ENCODE results near the gene LHX6. TPM values are rescaled to one million over a fixed set of nuclear protein-coding genes. Genes with fewer than 3 reads are reported as not detected.

Gene LHX6
- total RNA-seq, 1 experiment from 2014 or later: 6.1 TPM

GRCh38 chr9:122226142-122226757 lies 2.5 kb downstream of the LHX6 start:
- Histone ChIP-seq H3K4me3 (no peak overlapping the region), H3K27ac (no peak overlapping the region), H3K36me3 (no peaks in the 10 kb centered on the region), H3K27me3 (peaks cover 17% of the 10 kb centered on the region; the same call in 1 of the 2 replicates), H3K9me3 (replicated peaks) (no peaks in the 10 kb centered on the region), H3K4me1 (peaks cover 4% of the 10 kb centered on the region; the same call in 1 of the 2 replicates)
- DNase-seq: no peak

- Histone ChIP-seq H3K27me3 (peaks cover 10% of the 10 kb centered on the region; the same call in 1 of the 2 replicates), H3K4me1 (peaks cover 4% of the 10 kb centered on the region; the same call in 1 of the 2 replicates), H3K4me3 (no peak overlapping the region)
These were observed 3.2 kb downstream of the LHX6 start for GRCh38 chr9:122225312-122226141.

GRCh38 chr9:122223435-122223834 lies 5.3 kb downstream of the LHX6 start:
- Histone ChIP-seq H3K4me1 (peaks cover 4% of the 10 kb centered on the region; the same call in 1 of the 2 replicates), H3K4me3 (no peak overlapping the region), H3K9me3 (replicated peaks) (no peaks in the 10 kb centered on the region), H3K27me3 (no peaks in the 10 kb centered on the region), H3K27ac (no peak overlapping the region), H3K36me3 (no peaks in the 10 kb centered on the region)
- DNase-seq: no peak

More at GRCh38 chr9:122225312-122226141, 3.2 kb downstream of the LHX6 start:
- no peaks in the 10 kb centered on the region for H3K36me3 ChIP-seq
- H3K9me3 ChIP-seq (replicated peaks): no peaks in the 10 kb centered on the region
- no peak for DNase-seq
- no peak overlapping the region for H3K27ac ChIP-seq

- Histone ChIP-seq H3K4me3 (no peak overlapping the region), H3K9me3 (replicated peaks) (no peaks in the 10 kb centered on the region), H3K27me3 (no peaks in the 10 kb centered on the region), H3K4me1 (peaks cover 4% of the 10 kb centered on the region; the same call in 1 of the 2 replicates), H3K36me3 (no peaks in the 10 kb centered on the region), H3K27ac (no peak overlapping the region)
- no peak for DNase-seq
These were observed 6.0 kb downstream of the LHX6 start for GRCh38 chr9:122222791-122223190.

GRCh38 chr9:122221183-122221811 lies 7.5 kb downstream of the LHX6 start:
- Histone ChIP-seq H3K27me3 (no peaks in the 10 kb centered on the region), H3K4me1 (peaks cover 4% of the 10 kb centered on the region; the same call in 1 of the 2 replicates)

GRCh38 chr9:122220673-122221182 lies 8.0 kb downstream of the LHX6 start:
- peak overlapping the region; percentile 47 for H3K27ac ChIP-seq
- no peaks in the 10 kb centered on the region for H3K9me3 ChIP-seq (replicated peaks)
- peaks cover 4% of the 10 kb centered on the region; the same call in 1 of the 2 replicates for H3K4me1 ChIP-seq
- H3K36me3 ChIP-seq: no peaks in the 10 kb centered on the region
- no peak for DNase-seq
- H3K27me3 ChIP-seq: no peaks in the 10 kb centered on the region
- peak overlapping the region; percentile 50 for H3K4me3 ChIP-seq

More at GRCh38 chr9:122221183-122221811, 7.5 kb downstream of the LHX6 start:
- peak overlapping the region; percentile 47 for H3K27ac ChIP-seq
- DNase-seq: peak; percentile 87 to 89
- peak overlapping the region; percentile 50 for H3K4me3 ChIP-seq
- H3K36me3 ChIP-seq: no peaks in the 10 kb centered on the region
- H3K9me3 ChIP-seq (replicated peaks): no peaks in the 10 kb centered on the region

GRCh38 chr9:122219856-122220672 lies 8.7 kb downstream of the LHX6 start:
- Histone ChIP-seq H3K27me3 (no peaks in the 10 kb centered on the region), H3K4me1 (peaks cover 4% of the 10 kb centered on the region; the same call in 1 of the 2 replicates), H3K4me3 (no peak overlapping the region), H3K36me3 (no peaks in the 10 kb centered on the region), H3K9me3 (replicated peaks) (no peaks in the 10 kb centered on the region), H3K27ac (no peak overlapping the region)
- DNase-seq: no peak

- H3K27me3 ChIP-seq: no peaks in the 10 kb centered on the region
- DNase-seq: no peak
- no peak overlapping the region for H3K4me3 ChIP-seq
- H3K36me3 ChIP-seq: no peaks in the 10 kb centered on the region
- peaks cover 12% of the 10 kb centered on the region for H3K4me1 ChIP-seq
- H3K9me3 ChIP-seq (replicated peaks): no peaks in the 10 kb centered on the region
- no peak overlapping the region for H3K27ac ChIP-seq
These were observed 9.6 kb downstream of the LHX6 start for GRCh38 chr9:122218935-122219855.

GRCh38 chr9:122218071-122218934 lies 10.5 kb downstream of the LHX6 start:
- Histone ChIP-seq H3K27ac (no peak overlapping the region), H3K27me3 (no peaks in the 10 kb centered on the region), H3K36me3 (no peaks in the 10 kb centered on the region), H3K4me3 (no peak overlapping the region), H3K4me1 (peaks cover 12% of the 10 kb centered on the region), H3K9me3 (replicated peaks) (no peaks in the 10 kb centered on the region)
- no peak for DNase-seq

GRCh38 chr9:122217640-122218039 lies 11.1 kb downstream of the LHX6 start:
- H3K4me1 ChIP-seq: peaks cover 12% of the 10 kb centered on the region
- DNase-seq: peak in 1 of 2 experiments; percentile 23
- no peak overlapping the region for H3K4me3 ChIP-seq
- H3K27ac ChIP-seq: no peak overlapping the region
- H3K9me3 ChIP-seq (replicated peaks): no peaks in the 10 kb centered on the region
- no peaks in the 10 kb centered on the region for H3K36me3 ChIP-seq
- no peaks in the 10 kb centered on the region for H3K27me3 ChIP-seq

- no peaks in the 10 kb centered on the region for H3K36me3 ChIP-seq
- DNase-seq: no peak
- no peak overlapping the region for H3K27ac ChIP-seq
- no peak overlapping the region for H3K4me3 ChIP-seq
- no peaks in the 10 kb centered on the region for H3K9me3 ChIP-seq (replicated peaks)
- no peaks in the 10 kb centered on the region for H3K27me3 ChIP-seq
- peaks cover 11% of the 10 kb centered on the region for H3K4me1 ChIP-seq
These were observed 11.8 kb downstream of the LHX6 start for GRCh38 chr9:122216798-122217418.

- Histone ChIP-seq H3K9me3 (replicated peaks) (no peaks in the 10 kb centered on the region), H3K4me3 (no peak overlapping the region), H3K27me3 (no peaks in the 10 kb centered on the region), H3K27ac (no peak overlapping the region), H3K36me3 (no peaks in the 10 kb centered on the region), H3K4me1 (peaks cover 7% of the 10 kb centered on the region)
- no peak for DNase-seq
These were observed 12.5 kb downstream of the LHX6 start for GRCh38 chr9:122216138-122216797.
